Mucosa of gallbladder (tissue), 1 donor: ENCODE measurements around the gene SPACA1. TPM values are rescaled to one million over a fixed set of nuclear protein-coding genes. Genes with fewer than 3 reads are reported as not detected.
"Not testable (repeated sequence)": the region's sequence is repeated elsewhere in the genome, so short reads cannot be mapped to it uniquely, and the experiment has no call there.

ENCODE experiments used
- DNase-seq: peaks from one replicate; pipeline ENCODE4 v3.0.0-alpha.2; 2020; ENCODE audit warnings: low spot score
- total RNA-seq: library from RNA; stranded (reverse); gene quantifications from one replicate; pipeline ENCODE4 v1.2.1, GENCODE V29; 2021
- donor health status: DM: no; HTN: no; CAD: no.

The SPACA1 gene, protein sequence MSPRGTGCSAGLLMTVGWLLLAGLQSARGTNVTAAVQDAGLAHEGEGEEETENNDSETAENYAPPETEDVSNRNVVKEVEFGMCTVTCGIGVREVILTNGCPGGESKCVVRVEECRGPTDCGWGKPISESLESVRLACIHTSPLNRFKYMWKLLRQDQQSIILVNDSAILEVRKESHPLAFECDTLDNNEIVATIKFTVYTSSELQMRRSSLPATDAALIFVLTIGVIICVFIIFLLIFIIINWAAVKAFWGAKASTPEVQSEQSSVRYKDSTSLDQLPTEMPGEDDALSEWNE
- not detected for total RNA-seq

DNA sequence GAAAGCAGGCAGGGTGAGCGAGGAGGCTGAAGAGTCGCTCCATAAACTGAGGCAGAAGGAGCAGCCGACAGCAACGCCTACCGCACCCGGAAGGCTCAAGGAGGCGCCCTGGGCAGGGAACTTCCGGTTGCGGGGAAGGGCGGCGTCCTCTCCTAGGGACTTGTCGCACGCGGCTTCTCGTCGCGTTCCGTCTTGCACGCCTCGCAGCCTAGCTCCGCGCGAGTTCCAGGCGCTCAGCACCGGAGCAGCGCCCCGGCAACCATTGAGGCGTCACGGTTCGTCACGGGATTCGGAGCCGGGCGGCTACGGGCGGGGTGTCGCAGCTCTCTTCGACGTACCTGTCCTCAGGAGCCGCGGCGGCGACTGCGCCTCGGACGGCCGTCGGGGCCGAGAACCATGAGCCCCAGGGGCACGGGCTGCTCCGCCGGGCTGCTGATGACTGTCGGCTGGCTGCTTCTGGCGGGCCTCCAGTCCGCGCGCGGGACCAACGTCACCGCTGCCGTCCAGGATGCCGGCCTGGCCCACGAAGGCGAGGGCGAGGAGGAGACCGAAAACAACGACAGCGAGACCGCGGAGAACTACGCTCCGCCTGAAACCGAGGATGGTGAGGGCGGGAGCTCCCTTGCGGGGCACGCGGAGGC, at the start of gene SPACA1:
TSS of gene SPACA1 (plus strand) at position 332 of the 641 bp plus-strand sequence. CDS start at position 397, 65 bp downstream.
- no peak for DNase-seq

GRCh38 chr6:88000713-88001112, 46.9 kb upstream of the SPACA1 start:
- no peak for DNase-seq

- not testable (repeated sequence) for DNase-seq
Measured at GRCh38 chr6:88001279-88001678, 46.4 kb upstream of the SPACA1 start.

GRCh38 chr6:88004707-88005106, 42.9 kb upstream of the SPACA1 start:
- peak; percentile 15 for DNase-seq

DNA sequence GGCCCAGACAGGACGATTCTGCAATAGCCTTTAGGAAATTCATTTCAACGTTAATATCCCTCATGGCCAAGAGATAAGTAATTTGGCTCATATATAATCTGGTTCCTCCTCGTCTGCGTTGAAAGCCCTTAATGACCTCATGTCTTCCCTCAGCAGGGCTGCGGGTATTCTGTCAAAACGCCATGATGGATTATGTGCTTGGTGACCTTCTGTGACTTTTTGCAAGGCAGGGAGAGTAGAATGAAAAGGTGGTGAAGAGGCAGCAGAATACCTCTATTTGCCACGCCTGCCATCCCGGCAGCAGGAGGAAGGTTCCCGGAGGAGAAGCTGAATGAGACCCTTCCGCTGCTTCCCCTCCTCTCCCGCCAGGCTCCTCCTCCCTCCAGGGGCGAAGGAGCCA, 41.1 kb upstream of the SPACA1 start:
- no peak for DNase-seq

GRCh38 chr6:88008411-88008810, 39.2 kb upstream of the SPACA1 start:
- no peak for DNase-seq

DNA sequence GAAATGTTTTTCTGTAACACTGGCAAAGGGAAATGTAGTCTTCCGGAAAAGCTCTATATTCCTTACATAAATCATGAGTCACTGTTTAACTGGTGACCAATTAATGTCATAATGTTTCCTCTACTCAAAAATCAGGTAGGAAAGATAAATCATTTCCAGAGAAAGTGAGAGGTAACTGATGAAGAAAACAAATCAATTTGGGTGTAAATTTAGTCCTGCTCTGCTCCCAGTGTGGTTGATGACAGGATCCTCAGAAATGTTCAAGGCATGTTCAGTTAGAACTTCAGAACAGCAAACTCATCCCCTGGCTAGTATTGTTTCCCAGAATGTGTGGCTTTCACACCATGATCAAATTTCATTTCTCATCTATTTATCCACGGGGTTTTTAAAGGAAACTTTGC, 38.8 kb upstream of the SPACA1 start:
- DNase-seq, result no peak

DNA sequence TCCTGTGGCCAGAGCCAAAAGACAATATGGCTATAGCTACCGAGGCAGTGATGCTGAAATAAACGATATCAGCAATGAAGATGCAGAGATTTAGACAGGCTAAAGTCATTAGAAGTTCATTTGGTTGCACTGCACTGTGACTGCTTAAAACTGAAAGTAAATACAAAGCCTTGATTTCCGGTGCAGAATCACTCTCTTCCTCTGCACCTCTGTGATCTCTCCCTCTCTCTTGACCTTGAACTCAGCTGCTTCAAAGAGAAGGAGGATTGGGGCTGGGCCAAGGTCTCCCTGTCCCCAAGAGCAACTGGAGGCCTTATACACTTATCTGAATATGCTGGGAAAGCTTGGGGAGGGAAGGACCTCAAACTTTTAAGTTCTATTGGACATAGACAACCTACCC, 34.6 kb upstream of the SPACA1 start:
- DNase-seq, result no peak

DNA sequence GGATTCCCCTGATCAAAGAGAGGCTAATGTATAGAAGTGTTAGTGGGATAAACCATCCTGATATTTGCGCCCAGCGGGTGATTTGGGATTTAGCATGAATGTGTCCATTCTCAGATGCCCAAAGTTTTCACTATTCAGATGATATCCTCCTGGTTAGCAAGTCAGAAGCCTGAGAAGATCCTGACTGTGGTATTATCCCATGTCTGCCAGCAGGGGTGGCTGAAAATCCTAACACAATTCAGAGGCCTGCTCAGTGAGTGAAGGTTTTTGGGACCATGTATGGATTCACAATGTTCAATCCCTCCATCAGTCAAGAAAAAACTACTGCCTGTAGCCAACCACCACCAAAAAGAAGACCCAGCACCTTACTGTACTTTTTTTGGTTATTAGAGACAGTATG, 34.1 kb upstream of the SPACA1 start:
- no peak for DNase-seq

DNA sequence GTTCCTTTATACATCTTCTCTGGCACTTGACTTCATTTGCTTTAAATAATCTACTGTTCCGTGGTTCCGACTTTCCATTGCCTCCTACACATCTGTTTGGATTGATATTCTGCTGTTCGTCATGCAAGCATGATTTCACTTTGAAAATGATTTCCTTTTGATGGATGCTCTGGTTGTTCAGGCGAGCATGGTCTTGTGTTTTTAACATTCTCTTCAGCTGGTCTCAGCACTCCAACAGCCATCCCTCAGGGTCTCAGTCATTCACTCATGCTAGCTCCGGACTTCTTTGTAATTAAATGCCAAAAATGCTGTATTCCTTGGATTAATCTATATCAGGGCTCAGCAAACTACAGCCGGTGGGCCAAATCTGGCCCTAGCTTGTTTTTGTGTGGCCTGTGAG, 27.2 kb upstream of the SPACA1 start:
- DNase-seq, result no peak

DNA sequence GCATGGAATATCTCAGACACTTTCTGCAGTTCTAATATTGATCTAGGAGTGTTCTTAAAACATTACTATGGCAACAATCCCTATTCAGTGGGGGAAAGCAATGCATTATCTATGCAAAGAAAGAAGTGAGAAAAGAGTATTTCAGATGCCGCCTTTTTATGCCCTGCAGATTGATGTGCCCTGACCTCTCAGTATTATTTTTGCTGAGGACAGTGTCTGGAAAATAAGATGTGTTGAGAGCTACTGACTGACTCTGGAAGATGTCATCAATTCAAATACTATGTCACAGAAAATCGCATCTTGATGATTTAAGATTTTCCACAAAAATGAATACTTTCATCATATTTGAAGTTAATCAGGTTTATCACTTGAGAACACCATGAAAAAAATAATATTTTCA, 22.9 kb upstream of the SPACA1 start:
- no peak for DNase-seq

DNA sequence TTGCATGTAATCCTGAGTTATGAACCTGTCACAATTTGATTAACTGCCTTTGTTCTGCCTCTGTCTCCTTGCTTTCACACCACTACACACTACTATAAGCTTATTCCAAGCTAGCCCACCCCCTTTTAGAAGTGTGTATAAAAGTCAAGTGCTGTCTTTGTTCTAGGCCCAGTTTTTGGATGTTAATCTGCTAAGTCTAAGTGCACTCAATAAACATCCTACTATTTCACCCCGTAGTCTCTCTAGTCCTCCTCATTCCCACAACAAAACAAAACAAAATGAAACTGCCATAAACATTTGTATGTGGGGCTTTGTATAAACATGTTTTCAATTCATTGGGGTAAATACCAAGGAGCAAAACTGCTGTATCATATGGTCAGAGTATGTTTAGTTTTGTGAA, 16.1 kb upstream of the SPACA1 start:
- no peak for DNase-seq

GRCh38 chr6:88044530-88044929, 3.1 kb upstream of the SPACA1 start:
- no peak for DNase-seq

DNA sequence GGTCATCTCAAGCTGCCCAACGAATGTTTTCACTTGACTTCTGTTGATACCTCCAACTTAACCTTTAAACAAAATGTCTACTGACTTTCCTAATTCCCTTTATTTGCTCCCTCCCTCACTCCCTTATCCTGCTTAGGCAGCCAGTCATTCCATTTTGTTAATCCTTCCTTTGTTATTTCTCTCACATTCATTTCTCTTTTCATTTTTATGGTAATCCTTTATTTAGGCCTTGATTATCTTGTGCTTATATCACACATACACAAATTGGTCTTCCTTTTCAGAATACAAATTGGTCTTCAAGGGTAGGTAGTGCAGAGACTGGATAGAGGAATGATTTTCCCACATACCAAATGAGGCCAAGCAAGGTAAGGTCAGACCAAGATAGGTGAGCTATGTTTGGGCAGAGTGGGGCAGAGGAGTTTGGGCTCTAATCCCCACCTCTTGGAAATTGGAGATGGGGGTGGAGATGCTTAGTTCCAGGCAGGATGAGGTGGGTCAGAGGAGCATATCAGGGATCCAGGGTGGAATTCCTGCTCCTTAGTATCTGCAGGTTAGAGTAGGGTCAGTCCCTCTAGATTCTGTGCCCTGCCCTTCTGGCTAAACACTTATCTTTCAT, 2.0 kb upstream of the SPACA1 start:
- DNase-seq, result no peak

DNA sequence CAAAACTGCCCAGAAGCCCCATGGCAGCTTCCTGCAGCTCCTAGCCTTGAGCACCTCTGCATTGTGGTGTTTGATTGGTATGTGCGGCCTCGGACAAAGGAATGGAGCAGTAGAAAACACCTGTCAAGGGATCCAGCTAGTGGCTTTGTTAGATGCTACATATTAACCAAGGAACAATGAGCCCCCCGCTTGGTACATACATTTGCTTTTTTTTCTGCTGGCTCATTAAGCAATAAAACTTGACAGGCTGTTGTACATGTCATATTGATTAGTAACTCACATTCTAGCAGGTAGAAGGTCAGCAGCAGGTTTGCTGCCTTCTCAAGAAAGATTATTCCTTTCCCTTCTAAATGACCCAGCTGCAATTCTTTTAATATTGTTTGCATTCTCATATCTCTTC, 937 bp downstream of the SPACA1 start:
- DNase-seq, result peak; percentile 26

- DNase-seq, result no peak
Measured at GRCh38 chr6:88050140-88050818, 2.6 kb downstream of the SPACA1 start.

GRCh38 chr6:88059191-88059590, 11.6 kb downstream of the SPACA1 start:
- no peak for DNase-seq

DNA sequence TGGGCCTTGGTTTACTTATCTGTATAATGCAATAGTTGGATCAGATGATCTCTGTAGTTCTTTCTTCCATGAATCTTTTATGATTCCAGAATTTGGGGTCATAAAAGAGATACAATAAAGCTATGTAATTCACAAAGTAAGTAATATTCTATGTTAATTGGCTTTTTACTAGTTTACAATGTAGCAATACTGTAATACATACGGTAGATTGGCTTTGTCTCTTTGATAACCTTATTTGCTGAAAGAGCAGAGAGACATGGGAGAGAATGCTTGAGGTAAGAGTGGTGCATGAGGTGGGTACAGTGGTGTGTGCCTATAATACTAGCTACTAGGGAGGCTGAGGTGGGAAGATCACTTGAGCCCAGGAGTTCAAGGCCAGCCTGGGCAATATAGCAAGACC, 14.7 kb downstream of the SPACA1 start:
- no peak for DNase-seq

DNA sequence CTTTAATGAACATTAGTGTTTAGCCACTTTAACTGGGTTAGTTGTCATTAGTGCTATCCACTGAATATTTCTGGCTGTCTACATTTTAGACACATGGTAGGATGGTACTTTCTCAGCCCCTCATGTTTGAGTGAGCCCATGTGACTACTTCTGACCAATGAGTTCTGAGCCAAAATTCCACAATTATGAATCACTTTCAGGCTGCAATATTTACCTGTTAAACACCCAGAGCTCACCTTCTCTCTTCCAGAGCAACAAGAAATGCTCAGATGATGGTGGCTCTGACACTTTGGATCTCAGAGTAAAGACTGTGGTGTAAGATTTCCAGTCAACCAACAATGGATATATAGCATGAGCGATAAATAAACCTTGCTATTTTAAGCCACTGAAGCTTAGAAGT, 24.8 kb downstream of the SPACA1 start:
- DNase-seq, result no peak

GRCh38 chr6:88074791-88075190, 27.1 kb downstream of the SPACA1 start:
- DNase-seq, result no peak

- DNase-seq, result no peak
Measured at GRCh38 chr6:88077305-88077704, 29.7 kb downstream of the SPACA1 start.

DNA sequence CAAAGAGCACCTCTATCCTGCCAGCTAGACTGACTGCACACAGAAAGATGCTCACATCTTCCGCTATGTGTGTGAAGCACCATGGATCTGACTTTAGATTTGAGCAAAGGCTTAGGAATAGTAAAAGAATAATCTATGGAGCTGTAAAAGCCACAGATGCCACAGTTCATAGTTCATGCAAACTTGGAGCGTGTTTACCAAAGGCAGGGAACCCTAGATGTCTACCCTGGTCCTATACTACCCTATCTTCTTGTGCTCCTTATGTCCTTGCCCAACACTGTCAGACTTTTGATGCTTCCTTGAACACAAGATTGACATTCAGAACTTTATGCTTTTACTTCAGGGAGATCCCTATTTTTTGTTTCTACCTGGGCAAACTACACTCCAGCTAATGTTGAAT, 39.2 kb downstream of the SPACA1 start:
- no peak for DNase-seq

GRCh38 chr6:88089708-88090107, 42.1 kb downstream of the SPACA1 start:
- DNase-seq, result no peak
